Stimulated activated CD4-positive, alpha-beta T cell treated with anti-CD3 and anti-CD28 coated beads, Interleukin-15, amount 100 ng/mL, for 1 hour (primary cell): ENCODE measurements around the gene TRMT61B.

ENCODE experiments used
- DNase-seq, 2 donors: peaks; one replicate each; pipeline ENCODE4 v3.0.0-alpha.2; 2020; ENCODE audit warnings: low read depth in 1 of 2, low spot score in 1 of 2

The TRMT61B gene

GRCh38 chr2:28870146-28870891, at the start of gene TRMT61B:
TRMT61B (minus strand) TSS chr2:28870309; CDS start chr2:28870277, 32 bp downstream.
- DNase-seq = peak; percentile 89 to 97

- no peak for DNase-seq
These were observed 45.8 kb upstream of the TRMT61B start for GRCh38 chr2:28915939-28916338.

GRCh38 chr2:28909655-28910353, 39.7 kb upstream of the TRMT61B start:
- DNase-seq = no peak

GRCh38 chr2:28908172-28908571, 38.1 kb upstream of the TRMT61B start:
- DNase-seq = no peak

- no peak for DNase-seq
These were observed 36.7 kb upstream of the TRMT61B start for GRCh38 chr2:28906821-28907220.

GRCh38 chr2:28906376-28906775, 36.3 kb upstream of the TRMT61B start:
- DNase-seq = no peak

GRCh38 chr2:28905533-28905932, 35.4 kb upstream of the TRMT61B start:
- no peak for DNase-seq

- no peak for DNase-seq
These were observed 34.8 kb upstream of the TRMT61B start for GRCh38 chr2:28904802-28905457.

GRCh38 chr2:28904295-28904694, 34.2 kb upstream of the TRMT61B start:
- DNase-seq = no peak

GRCh38 chr2:28902584-28902983, 32.5 kb upstream of the TRMT61B start:
- no peak for DNase-seq

GRCh38 chr2:28901841-28902240, 31.7 kb upstream of the TRMT61B start:
- no peak for DNase-seq

- DNase-seq = no peak
These were observed 31.1 kb upstream of the TRMT61B start for GRCh38 chr2:28901202-28901601.

GRCh38 chr2:28898048-28898447, 27.9 kb upstream of the TRMT61B start:
- no peak for DNase-seq

GRCh38 chr2:28896906-28897305, 26.8 kb upstream of the TRMT61B start:
- no peak for DNase-seq

GRCh38 chr2:28895189-28895893, 25.2 kb upstream of the TRMT61B start:
- DNase-seq = peak in 1 of 2 donors; percentile 29

GRCh38 chr2:28894470-28895188, 24.5 kb upstream of the TRMT61B start, which contains the start of gene WDR43:
WDR43 (plus strand) TSS chr2:28894667; CDS start chr2:28894699, 32 bp downstream.
- peak; percentile 96 to 97 for DNase-seq

GRCh38 chr2:28893488-28893887, 23.4 kb upstream of the TRMT61B start:
- no peak for DNase-seq

GRCh38 chr2:28880193-28880592, 10.1 kb upstream of the TRMT61B start:
- no peak for DNase-seq

GRCh38 chr2:28871620-28872019, 1.5 kb upstream of the TRMT61B start:
- DNase-seq = no peak

GRCh38 chr2:28869494-28870145, 489 bp downstream of the TRMT61B start:
- peak in 1 of 2 donors; percentile 7 for DNase-seq
